GM18526 (cell line): ENCODE data around the gene CT45A6.
"Not testable (repeated sequence)": the region's sequence is repeated elsewhere in the genome, so short reads cannot be mapped to it uniquely, and the experiment has no call there.

Experiments
- POLR2A ChIP-seq: IDR thresholded peaks from 3 replicates; pipeline ENCODE4 v1.6.1; 2011; ENCODE audit not compliant: insufficient read length; ENCODE audit errors: extremely low read depth

The CT45A6 gene, protein sequence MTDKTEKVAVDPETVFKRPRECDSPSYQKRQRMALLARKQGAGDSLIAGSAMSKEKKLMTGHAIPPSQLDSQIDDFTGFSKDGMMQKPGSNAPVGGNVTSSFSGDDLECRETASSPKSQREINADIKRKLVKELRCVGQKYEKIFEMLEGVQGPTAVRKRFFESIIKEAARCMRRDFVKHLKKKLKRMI

DNA sequence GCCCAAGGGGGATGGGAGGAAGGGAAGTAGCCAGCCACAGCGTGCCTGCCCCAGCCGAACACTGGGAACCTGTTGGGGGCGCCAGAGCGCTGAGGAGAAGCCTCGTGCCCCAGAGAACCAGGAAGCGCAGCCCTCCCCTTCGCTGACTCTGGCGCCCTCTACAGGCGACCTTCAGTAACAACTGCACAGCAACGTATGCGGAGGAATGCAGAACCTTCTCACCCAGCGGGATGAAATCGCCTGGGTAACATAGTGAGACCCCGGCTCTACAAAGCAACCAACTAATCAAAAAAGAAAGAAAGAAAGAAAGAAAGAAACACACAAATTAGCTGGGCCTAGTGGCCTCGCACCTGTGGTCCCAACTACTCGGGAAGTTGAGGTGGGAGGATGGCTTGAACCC is at the start of gene CT45A6:
TSS of gene CT45A6 (minus strand) at position 101 of the 400 bp plus-strand sequence. CDS start 3,794 bp downstream, outside the sequence.
- TF ChIP-seq POLR2A, result not testable (repeated sequence)

DNA sequence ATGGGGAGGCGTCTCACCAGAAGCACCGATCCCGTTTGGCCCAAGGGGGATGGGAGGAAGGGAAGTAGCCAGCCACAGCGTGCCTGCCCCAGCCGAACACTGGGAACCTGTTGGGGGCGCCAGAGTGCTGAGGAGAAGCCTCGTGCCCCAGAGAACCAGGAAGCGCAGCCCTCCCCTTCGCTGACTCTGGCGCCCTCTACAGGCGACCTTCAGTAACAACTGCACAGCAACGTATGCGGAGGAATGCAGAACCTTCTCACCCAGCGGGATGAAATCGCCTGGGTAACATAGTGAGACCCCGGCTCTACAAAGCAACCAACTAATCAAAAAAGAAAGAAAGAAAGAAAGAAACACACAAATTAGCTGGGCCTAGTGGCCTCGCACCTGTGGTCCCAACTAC is 34.6 kb upstream of the CT45A6 start, which contains the start of gene CT45A7:
TSS of gene CT45A7 (minus strand) at position 101 of the 400 bp plus-strand sequence. CDS start 3,747 bp downstream, outside the sequence.
- TF ChIP-seq POLR2A, result not testable (repeated sequence)

DNA sequence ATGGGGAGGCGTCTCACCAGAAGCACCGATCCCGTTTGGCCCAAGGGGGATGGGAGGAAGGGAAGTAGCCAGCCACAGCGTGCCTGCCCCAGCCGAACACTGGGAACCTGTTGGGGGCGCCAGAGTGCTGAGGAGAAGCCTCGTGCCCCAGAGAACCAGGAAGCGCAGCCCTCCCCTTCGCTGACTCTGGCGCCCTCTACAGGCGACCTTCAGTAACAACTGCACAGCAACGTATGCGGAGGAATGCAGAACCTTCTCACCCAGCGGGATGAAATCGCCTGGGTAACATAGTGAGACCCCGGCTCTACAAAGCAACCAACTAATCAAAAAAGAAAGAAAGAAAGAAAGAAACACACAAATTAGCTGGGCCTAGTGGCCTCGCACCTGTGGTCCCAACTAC is 17.3 kb upstream of the CT45A6 start, which contains the start of gene CT45A2:
TSS of gene CT45A2 (minus strand) at position 101 of the 400 bp plus-strand sequence. CDS start 3,747 bp downstream, outside the sequence.
- not testable (repeated sequence) for TF ChIP-seq POLR2A

DNA sequence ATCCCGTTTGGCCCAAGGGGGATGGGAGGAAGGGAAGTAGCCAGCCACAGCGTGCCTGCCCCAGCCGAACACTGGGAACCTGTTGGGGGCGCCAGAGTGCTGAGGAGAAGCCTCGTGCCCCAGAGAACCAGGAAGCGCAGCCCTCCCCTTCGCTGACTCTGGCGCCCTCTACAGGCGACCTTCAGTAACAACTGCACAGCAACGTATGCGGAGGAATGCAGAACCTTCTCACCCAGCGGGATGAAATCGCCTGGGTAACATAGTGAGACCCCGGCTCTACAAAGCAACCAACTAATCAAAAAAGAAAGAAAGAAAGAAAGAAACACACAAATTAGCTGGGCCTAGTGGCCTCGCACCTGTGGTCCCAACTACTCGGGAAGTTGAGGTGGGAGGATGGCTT is 17.2 kb downstream of the CT45A6 start, which contains the start of gene CT45A5:
TSS of gene CT45A5 (minus strand) at position 101 of the 400 bp plus-strand sequence. CDS start 3,774 bp downstream, outside the sequence.
- TF ChIP-seq POLR2A, result not testable (repeated sequence)

DNA sequence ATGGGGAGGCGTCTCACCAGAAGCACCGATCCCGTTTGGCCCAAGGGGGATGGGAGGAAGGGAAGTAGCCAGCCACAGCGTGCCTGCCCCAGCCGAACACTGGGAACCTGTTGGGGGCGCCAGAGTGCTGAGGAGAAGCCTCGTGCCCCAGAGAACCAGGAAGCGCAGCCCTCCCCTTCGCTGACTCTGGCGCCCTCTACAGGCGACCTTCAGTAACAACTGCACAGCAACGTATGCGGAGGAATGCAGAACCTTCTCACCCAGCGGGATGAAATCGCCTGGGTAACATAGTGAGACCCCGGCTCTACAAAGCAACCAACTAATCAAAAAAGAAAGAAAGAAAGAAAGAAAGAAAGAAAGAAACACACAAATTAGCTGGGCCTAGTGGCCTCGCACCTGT is 34.5 kb downstream of the CT45A6 start, which contains the start of gene CT45A3:
TSS of gene CT45A3 (minus strand) at position 101 of the 400 bp plus-strand sequence. CDS start 3,747 bp downstream, outside the sequence.
- TF ChIP-seq POLR2A, result not testable (repeated sequence)
